A673 (cell line): ENCODE measurements around the gene HOXC6.

Source experiments
- EZH2 ChIP-seq: fragments of 200-600 bp; sonication (generic); IDR thresholded peaks from 2 replicates; pipeline ENCODE4 v1.6.1; 2017; ENCODE audit warnings: borderline replicate concordance, low read depth, mild to moderate bottlenecking, mixed read lengths, antibody characterized with exemption, low read length; ENCODE audit not compliant: poor library complexity, severe bottlenecking
- TF ChIP-seq, protein P1 (sequence below): fragments of 300-800, 200-600 bp; sonication (generic); conservative IDR thresholded peaks from 2 replicates; pipeline ENCODE4 v1.5.1; 2017; ENCODE audit warnings: low read depth, mild to moderate bottlenecking, antibody characterized with exemption, low read length, moderate library complexity, mixed read lengths

DNA sequence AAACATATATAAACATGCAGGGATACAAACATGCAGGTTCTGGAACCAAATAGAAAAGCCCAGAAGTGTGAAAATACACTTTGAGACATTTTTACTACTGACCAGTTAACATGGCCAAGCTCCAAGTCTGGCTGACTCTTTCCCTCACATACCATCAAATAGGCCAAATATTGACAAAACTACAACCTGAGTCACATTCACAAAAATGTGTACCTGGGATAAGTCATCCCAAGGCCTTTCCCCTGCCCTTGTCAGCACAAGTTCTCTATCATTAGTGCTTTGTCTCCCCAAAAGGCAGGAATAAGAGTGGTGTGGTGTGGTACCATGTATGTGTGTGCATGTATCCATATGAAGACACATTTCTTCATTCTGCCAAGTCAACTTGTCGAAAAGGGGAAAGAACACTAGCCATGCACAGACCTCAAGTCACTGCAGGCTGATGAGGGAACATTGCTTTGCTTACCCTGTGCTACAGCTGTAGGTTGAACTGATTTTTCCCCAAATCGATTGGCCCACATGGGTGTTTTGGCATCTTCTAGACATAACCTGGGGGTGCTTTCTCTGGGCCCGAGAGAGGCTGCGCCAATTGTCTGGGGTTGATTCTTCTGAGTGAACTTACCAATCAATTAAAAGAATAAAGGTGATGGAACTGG lies 40.3 kb downstream of the HOXC6 start:
- TF ChIP-seq, protein P1, sequence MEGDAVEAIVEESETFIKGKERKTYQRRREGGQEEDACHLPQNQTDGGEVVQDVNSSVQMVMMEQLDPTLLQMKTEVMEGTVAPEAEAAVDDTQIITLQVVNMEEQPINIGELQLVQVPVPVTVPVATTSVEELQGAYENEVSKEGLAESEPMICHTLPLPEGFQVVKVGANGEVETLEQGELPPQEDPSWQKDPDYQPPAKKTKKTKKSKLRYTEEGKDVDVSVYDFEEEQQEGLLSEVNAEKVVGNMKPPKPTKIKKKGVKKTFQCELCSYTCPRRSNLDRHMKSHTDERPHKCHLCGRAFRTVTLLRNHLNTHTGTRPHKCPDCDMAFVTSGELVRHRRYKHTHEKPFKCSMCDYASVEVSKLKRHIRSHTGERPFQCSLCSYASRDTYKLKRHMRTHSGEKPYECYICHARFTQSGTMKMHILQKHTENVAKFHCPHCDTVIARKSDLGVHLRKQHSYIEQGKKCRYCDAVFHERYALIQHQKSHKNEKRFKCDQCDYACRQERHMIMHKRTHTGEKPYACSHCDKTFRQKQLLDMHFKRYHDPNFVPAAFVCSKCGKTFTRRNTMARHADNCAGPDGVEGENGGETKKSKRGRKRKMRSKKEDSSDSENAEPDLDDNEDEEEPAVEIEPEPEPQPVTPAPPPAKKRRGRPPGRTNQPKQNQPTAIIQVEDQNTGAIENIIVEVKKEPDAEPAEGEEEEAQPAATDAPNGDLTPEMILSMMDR, result no peak
- no peak for TF ChIP-seq EZH2
